ENCODE measurements around the gene SCYGR6.

GRCh38 chr2:227703961-227704360, 20.6 kb downstream of the SCYGR6 start:
- TF ChIP-seq CTCF (conservative IDR thresholded peaks at IDR 0.05) (no peak), ZFX (IDR thresholded peaks at IDR 0.05) (no peak)
